A673 (cell line): ENCODE results near the gene GPR153. TPM values are rescaled to one million over a fixed set of nuclear protein-coding genes. Genes with fewer than 3 reads are reported as not detected.

Source experiments
- BruUV-seq: library from RNA; stranded (reverse); fragments of 400-500 nt; replicated peaks from 2 replicates; lab custom pipeline; 2021; lab: Mats Ljungman, UMichigan
- CTCF ChIA-PET: fragments of 300-600 bp; sonication (Branson Sonifier 250); formaldehyde crosslinking; loops from one replicate; lab custom pipeline; 2022; ENCODE audit warnings: antibody characterized with exemption; lab: Charles Lee
- POLR2A ChIA-PET: fragments of 300-600 bp; sonication (Branson Sonifier 250); formaldehyde crosslinking; loops from one replicate; lab custom pipeline; 2022; ENCODE audit warnings: antibody characterized with exemption; ENCODE audit not compliant: low non-redundant PET; lab: Charles Lee
- DNase-seq: peaks from one replicate; pipeline ENCODE4 v3.0.0-alpha.2; 2015; ENCODE audit warnings: low spot score
- H3K27ac ChIP-seq: fragments of 200-600 bp; sonication (generic); 2 replicates; pipeline ENCODE4 v1.5.1; 2016; ENCODE audit warnings: mixed run types, low read depth, mild to moderate bottlenecking, mixed read lengths, antibody characterized with exemption, low read length; ENCODE audit not compliant: poor library complexity, severe bottlenecking
- H3K27me3 ChIP-seq: fragments of 200-600 bp; sonication (generic); replicated peaks from 2 replicates; pipeline ENCODE4 v1.6.1; 2017; ENCODE audit warnings: mixed run types, low read depth, mild to moderate bottlenecking, mixed read lengths, antibody characterized with exemption, low read length; ENCODE audit not compliant: insufficient read depth, poor library complexity
- H3K36me3 ChIP-seq: fragments of 200-600 bp; sonication (generic); 2 replicates; pipeline ENCODE4 v1.6.1; 2016; ENCODE audit warnings: mixed run types, mild to moderate bottlenecking, mixed read lengths, antibody characterized with exemption, low read length; ENCODE audit not compliant: insufficient read depth, poor library complexity, severe bottlenecking
- H3K4me1 ChIP-seq: fragments of 200-600 bp; sonication (generic); 2 replicates; pipeline ENCODE4 v1.6.1; 2017; ENCODE audit warnings: mixed run types, mild to moderate bottlenecking, mixed read lengths, antibody characterized with exemption, low read length; ENCODE audit not compliant: insufficient read depth, poor library complexity, severe bottlenecking
- H3K4me3 ChIP-seq: fragments of 200-600 bp; sonication (generic); 2 replicates; pipeline ENCODE4 v1.5.1; 2016; ENCODE audit warnings: low read depth, mixed run types, mild to moderate bottlenecking, mixed read lengths, low read length; ENCODE audit not compliant: poor library complexity, severe bottlenecking
- H3K9me3 ChIP-seq: fragments of 200-600 bp; sonication (generic); 2 replicates; pipeline ENCODE4 v1.6.1; 2016; ENCODE audit warnings: mixed run types, low read depth, mild to moderate bottlenecking, mixed read lengths, antibody characterized with exemption, low read length; ENCODE audit not compliant: poor library complexity, severe bottlenecking
- EZH2 ChIP-seq: fragments of 200-600 bp; sonication (generic); IDR thresholded peaks from 2 replicates; pipeline ENCODE4 v1.6.1; 2017; ENCODE audit warnings: borderline replicate concordance, low read depth, mild to moderate bottlenecking, mixed read lengths, antibody characterized with exemption, low read length; ENCODE audit not compliant: poor library complexity, severe bottlenecking
- intact Hi-C: fragments of 100-400 bp; cut with micrococcal nuclease; formaldehyde crosslinking; loops from one replicate; pipeline ENCODE4 v1.10.0; 2022; ENCODE audit not compliant: unreplicated experiment
- total RNA-seq: library from RNA; stranded (reverse); gene quantifications from 2 replicates; pipeline ENCODE4 v1.2.3, GENCODE V29; 2021
- TF ChIP-seq, protein P1 (sequence below): fragments of 300-800, 200-600 bp; sonication (generic); conservative IDR thresholded peaks from 2 replicates; pipeline ENCODE4 v1.5.1; 2017; ENCODE audit warnings: low read depth, mild to moderate bottlenecking, antibody characterized with exemption, low read length, moderate library complexity, mixed read lengths

GPR153 gene
- total RNA-seq, 1 experiment from 2014 or later: 8.4 TPM

DNA sequence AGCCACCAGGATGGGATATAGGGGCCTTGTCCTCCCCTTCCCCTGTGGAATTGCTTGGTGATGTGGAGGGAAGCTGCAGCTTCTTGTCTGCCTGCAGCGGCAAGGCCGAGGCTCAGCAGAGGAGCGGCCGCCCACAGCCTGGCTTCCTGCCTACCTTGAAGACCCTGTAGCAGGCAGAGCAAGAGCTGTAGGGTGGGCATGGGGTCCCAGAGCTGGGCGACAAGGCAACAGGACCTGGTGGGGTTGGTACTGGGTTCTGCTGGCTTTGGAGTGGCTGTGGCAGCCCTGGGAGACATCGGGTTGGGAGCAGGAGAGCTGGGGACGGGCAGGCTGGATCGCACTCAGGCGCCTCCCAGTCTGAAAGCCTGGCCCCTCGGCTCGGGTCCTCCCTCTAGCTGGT lies 5.7 kb upstream of the GPR153 start:
- Histone ChIP-seq H3K4me1 (peaks cover 32% of the 10 kb centered on the region), H3K27ac (no peak overlapping the region), H3K36me3 (no peaks in the 10 kb centered on the region), H3K4me3 (no peak overlapping the region), H3K27me3 (no peaks in the 10 kb centered on the region), H3K9me3 (no peaks in the 10 kb centered on the region)
- CTCF ChIA-PET: no interaction called here
- TF ChIP-seq, protein P1, sequence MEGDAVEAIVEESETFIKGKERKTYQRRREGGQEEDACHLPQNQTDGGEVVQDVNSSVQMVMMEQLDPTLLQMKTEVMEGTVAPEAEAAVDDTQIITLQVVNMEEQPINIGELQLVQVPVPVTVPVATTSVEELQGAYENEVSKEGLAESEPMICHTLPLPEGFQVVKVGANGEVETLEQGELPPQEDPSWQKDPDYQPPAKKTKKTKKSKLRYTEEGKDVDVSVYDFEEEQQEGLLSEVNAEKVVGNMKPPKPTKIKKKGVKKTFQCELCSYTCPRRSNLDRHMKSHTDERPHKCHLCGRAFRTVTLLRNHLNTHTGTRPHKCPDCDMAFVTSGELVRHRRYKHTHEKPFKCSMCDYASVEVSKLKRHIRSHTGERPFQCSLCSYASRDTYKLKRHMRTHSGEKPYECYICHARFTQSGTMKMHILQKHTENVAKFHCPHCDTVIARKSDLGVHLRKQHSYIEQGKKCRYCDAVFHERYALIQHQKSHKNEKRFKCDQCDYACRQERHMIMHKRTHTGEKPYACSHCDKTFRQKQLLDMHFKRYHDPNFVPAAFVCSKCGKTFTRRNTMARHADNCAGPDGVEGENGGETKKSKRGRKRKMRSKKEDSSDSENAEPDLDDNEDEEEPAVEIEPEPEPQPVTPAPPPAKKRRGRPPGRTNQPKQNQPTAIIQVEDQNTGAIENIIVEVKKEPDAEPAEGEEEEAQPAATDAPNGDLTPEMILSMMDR: no peak
- TF ChIP-seq EZH2: no peak
- intact Hi-C loops: no loop called here
- POLR2A ChIA-PET: no interaction called here
- no peak for DNase-seq
- no TSS peak for BruUV-seq

DNA sequence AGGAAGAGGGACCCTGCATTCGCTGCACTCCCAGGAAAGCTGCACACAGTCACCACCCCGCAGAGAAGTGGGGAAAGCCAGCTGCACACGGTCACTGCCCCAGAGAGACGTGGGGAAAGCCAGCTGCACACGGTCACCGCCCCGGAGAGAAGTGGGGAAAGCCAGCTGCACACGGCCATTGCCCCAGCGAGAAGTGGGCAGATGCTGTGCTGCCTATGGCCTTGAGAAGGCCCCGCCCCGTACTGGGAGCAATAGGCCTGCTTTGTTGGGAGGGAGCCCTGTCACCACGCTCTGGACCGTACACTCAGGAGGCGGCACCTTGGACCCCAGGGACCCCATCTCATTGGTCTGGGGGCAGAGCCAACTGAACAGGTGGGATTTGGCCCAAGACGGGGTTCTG lies 4.3 kb upstream of the GPR153 start:
- H3K9me3 ChIP-seq: no peaks in the 10 kb centered on the region
- ChIA-PET CTCF (no interaction called here), POLR2A (no interaction called here)
- no peaks in the 10 kb centered on the region for H3K27me3 ChIP-seq
- TF ChIP-seq EZH2: no peak
- DNase-seq: no peak
- BruUV-seq: no TSS peak
- H3K36me3 ChIP-seq: no peaks in the 10 kb centered on the region
- peaks cover 23% of the 10 kb centered on the region for H3K4me1 ChIP-seq
- H3K4me3 ChIP-seq: no peak overlapping the region
- no peak overlapping the region for H3K27ac ChIP-seq
- intact Hi-C loops: no loop called here

DNA sequence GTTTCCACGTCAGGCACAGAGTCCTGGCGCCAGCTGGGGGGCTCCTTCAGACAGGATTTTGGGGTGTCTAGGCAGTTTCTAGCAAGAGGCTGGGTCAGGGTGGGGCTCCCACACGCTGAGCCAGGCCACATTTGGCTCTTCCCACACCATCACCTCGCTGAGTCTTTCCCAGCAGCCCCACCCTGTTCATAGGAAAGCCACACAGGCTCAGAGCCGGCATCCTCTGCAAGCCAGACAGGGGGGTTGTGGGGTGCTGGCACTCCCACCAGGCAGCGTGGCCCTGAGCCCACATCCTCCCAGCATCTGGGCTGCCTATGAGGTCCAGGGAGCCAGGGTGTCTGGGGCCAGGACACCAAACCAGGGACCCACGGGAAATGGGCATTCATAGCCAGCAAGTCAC lies 2.8 kb upstream of the GPR153 start:
- H3K27me3 ChIP-seq: no peaks in the 10 kb centered on the region
- H3K4me1 ChIP-seq: peaks cover 20% of the 10 kb centered on the region
- BruUV-seq: no TSS peak
- no peak for TF ChIP-seq EZH2
- TF ChIP-seq, protein P1: no peak
- ChIA-PET POLR2A (no interaction called here), CTCF (no interaction called here)
- H3K27ac ChIP-seq: no peak overlapping the region
- no peaks in the 10 kb centered on the region for H3K36me3 ChIP-seq
- intact Hi-C loops: loop anchor here (5.0 kb wide), 1 partner anchor 79 kb away; no protein-coding TSS in a partner anchor
- no peaks in the 10 kb centered on the region for H3K9me3 ChIP-seq
- DNase-seq: no peak
- no peak overlapping the region for H3K4me3 ChIP-seq
